OCI-LY3 (cell line): ENCODE measurements around the gene HECTD4.

Experiments
- H2AFZ ChIP-seq: fragments of 200-600, 300-600 bp; shearing (Covaris generic); 2 replicates; pipeline ENCODE4 v1.6.0; 2014; ENCODE audit warnings: antibody characterized with exemption, low read depth, low read length
- H3K27ac ChIP-seq: fragments of 200-600, 300-600 bp; sonication (generic); 2 replicates; pipeline ENCODE4 v1.5.1; 2014; ENCODE audit warnings: mild to moderate bottlenecking, low read length, moderate library complexity, mixed read lengths
- H3K27me3 ChIP-seq: fragments of 200-600, 300-600 bp; sonication (generic); 2 replicates; pipeline ENCODE4 v1.6.1; 2014; ENCODE audit warnings: low read depth, low read length, mixed read lengths
- H3K36me3 ChIP-seq: fragments of 200-600, 300-600 bp; sonication (generic); replicated peaks from 2 replicates; pipeline ENCODE3; 2014; ENCODE audit warnings: low read depth, low read length, mixed read lengths
- H3K4me1 ChIP-seq: fragments of 300-600, 200-600 bp; sonication (generic); 2 replicates; pipeline ENCODE4 v1.6.1; 2014; ENCODE audit warnings: low read length, mixed read lengths
- H3K4me2 ChIP-seq: fragments of 200-600, 300-600 bp; sonication (generic); 2 replicates; pipeline ENCODE4 v1.6.1; 2014; ENCODE audit warnings: low read length, mixed read lengths
- H3K4me3 ChIP-seq: fragments of 300-600, 200-600 bp; sonication (generic); 2 replicates; pipeline ENCODE4 v1.5.1; 2014; ENCODE audit warnings: antibody characterized with exemption, mild to moderate bottlenecking, low read length, moderate library complexity
- H3K79me2 ChIP-seq: fragments of 300-600, 200-600 bp; shearing (Covaris generic); 2 replicates; pipeline ENCODE4 v1.6.1; 2014; ENCODE audit warnings: mild to moderate bottlenecking, low read length, mixed read lengths
- H3K9ac ChIP-seq: fragments of 300-600, 200-600 bp; shearing (Covaris generic); 2 replicates; pipeline ENCODE4 v1.6.0; 2014; ENCODE audit warnings: mild to moderate bottlenecking, low read length, moderate library complexity
- H3K9me3 ChIP-seq: fragments of 200-600, 300-600 bp; shearing (Covaris generic); 2 replicates; pipeline ENCODE4 v1.6.1; 2014; ENCODE audit warnings: low read length, mixed read lengths; ENCODE audit not compliant: insufficient read depth
- H4K20me1 ChIP-seq: fragments of 200-600, 300-600 bp; sonication (generic); 2 replicates; pipeline ENCODE4 v1.6.1; 2016; ENCODE audit warnings: low read length, mixed read lengths; ENCODE audit not compliant: insufficient read depth
- EZH2phosphoT487 ChIP-seq: fragments of 200-600 bp; shearing (Covaris generic); IDR thresholded peaks from 2 replicates; pipeline ENCODE4 v1.6.1; 2018; ENCODE audit warnings: antibody characterized with exemption, mixed run types, low read depth
- TF ChIP-seq, protein P1 (sequence below): fragments of 200-600, 300-600 bp; sonication (generic); IDR thresholded peaks from 2 replicates; pipeline ENCODE4 v1.5.1; 2014; ENCODE audit warnings: antibody characterized with exemption, low read length, low read depth

Gene HECTD4

DNA sequence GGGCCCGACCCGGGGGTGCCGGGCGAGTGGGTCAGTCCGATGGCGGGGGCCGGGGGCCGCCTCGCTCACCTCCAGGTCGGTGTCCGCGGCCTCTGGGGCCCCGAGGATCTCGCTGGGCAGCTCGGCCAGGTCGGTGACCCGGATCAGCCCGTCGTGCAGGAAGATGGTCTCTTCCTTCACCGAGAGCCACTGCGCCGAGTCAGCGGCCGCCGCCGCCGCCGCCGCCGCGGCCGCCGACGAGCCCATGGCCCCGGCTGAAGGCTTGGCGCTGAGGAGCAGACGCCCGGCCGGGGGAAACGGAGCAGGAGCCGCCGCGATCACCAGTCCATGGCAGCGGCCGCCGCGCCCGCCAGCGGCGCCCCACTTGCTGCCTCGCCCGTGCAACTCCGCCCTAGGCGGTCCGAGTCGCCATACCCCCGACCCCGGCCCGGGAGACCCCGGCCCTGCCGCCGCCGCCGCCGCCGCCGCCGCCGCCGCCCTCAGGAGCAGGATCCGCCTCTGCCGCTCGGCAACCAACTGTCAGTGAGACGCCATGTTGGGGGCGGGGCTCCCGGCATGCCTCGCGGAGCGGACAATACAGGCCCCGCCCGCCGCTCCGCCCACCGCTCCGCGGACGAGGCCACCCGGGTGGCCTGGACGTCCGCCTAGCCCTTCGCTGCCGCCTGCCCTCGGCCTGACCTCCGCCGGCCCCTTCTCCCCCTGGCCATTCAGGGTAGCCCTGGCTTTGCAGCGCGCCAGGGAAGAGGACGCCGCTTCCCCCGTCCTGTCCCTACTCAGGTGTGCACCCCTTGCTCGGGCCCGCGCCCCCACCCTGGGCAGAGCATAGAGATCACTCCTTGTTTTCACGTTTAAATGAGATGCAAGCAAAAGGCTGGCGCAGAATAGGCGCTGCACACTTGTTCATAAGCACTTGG lies at the start of gene HECTD4:
HECTD4 (minus strand) TSS at position 549 of the 914 bp plus-strand sequence; CDS start at position 246, 303 bp downstream.
- H3K79me2 ChIP-seq = peaks cover 38% of the 10 kb centered on the region
- no peaks in the 10 kb centered on the region for H3K9me3 ChIP-seq
- peak within 1 kb of the TSS; percentile 49 for H3K27ac ChIP-seq
- H3K4me3 ChIP-seq = peak within 1 kb of the TSS; percentile 93
- no peaks in the 10 kb centered on the region for H3K27me3 ChIP-seq
- peak within 1 kb of the TSS; percentile 85 for H3K9ac ChIP-seq
- peak within 1 kb of the TSS; percentile 96 for H2AFZ ChIP-seq
- peak within 1 kb of the TSS; percentile 89 for H3K4me2 ChIP-seq
- no peaks in the 10 kb centered on the region for H3K36me3 ChIP-seq
- peaks cover 12% of the 10 kb centered on the region for H3K4me1 ChIP-seq
- peaks cover 7% of the 10 kb centered on the region; the same call in 1 of the 2 replicates for H4K20me1 ChIP-seq
- no peak for TF ChIP-seq EZH2phosphoT487
- TF ChIP-seq, protein P1, sequence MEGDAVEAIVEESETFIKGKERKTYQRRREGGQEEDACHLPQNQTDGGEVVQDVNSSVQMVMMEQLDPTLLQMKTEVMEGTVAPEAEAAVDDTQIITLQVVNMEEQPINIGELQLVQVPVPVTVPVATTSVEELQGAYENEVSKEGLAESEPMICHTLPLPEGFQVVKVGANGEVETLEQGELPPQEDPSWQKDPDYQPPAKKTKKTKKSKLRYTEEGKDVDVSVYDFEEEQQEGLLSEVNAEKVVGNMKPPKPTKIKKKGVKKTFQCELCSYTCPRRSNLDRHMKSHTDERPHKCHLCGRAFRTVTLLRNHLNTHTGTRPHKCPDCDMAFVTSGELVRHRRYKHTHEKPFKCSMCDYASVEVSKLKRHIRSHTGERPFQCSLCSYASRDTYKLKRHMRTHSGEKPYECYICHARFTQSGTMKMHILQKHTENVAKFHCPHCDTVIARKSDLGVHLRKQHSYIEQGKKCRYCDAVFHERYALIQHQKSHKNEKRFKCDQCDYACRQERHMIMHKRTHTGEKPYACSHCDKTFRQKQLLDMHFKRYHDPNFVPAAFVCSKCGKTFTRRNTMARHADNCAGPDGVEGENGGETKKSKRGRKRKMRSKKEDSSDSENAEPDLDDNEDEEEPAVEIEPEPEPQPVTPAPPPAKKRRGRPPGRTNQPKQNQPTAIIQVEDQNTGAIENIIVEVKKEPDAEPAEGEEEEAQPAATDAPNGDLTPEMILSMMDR = no peak

GRCh38 chr12:112431965-112432364 lies 49.7 kb upstream of the HECTD4 start:
- H2AFZ ChIP-seq = no peak overlapping the region
- no peak overlapping the region for H3K4me3 ChIP-seq
- peaks cover 8% of the 10 kb centered on the region for H3K36me3 ChIP-seq
- no peaks in the 10 kb centered on the region for H3K4me1 ChIP-seq
- H3K27ac ChIP-seq = no peak overlapping the region
- H3K27me3 ChIP-seq = no peaks in the 10 kb centered on the region
- H3K4me2 ChIP-seq = no peak overlapping the region
- H3K79me2 ChIP-seq = peaks cover 84% of the 10 kb centered on the region
- no peak for TF ChIP-seq EZH2phosphoT487
- TF ChIP-seq, protein P1 = no peak
- H3K9ac ChIP-seq = no peak overlapping the region
- H3K9me3 ChIP-seq = no peaks in the 10 kb centered on the region
- H4K20me1 ChIP-seq = peaks cover 23% of the 10 kb centered on the region

DNA sequence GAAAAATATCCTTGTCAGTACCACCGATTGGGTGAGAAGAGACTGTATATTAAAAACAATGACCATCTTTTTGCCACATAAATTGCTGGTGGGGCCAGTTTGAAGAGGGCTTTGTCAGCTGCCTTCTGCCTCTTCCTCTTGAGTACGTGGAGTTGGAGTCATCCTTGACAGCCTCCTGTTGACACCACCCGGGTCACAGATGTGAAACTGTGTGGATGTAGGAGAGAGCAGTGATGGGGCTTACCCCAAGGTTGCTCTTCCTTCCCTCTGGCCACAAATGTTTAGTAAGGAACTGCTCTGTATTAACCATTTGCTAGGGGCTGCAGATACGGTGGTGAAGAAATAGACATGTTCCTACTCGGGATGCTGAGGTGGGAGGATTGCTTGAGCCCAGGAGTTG lies 48.7 kb upstream of the HECTD4 start:
- no peaks in the 10 kb centered on the region for H3K27me3 ChIP-seq
- no peak overlapping the region for H2AFZ ChIP-seq
- no peak overlapping the region for H3K27ac ChIP-seq
- no peak overlapping the region for H3K4me2 ChIP-seq
- no peak overlapping the region for H3K4me3 ChIP-seq
- TF ChIP-seq EZH2phosphoT487 = no peak
- TF ChIP-seq, protein P1 = no peak
- peaks cover 86% of the 10 kb centered on the region for H3K79me2 ChIP-seq
- H3K4me1 ChIP-seq = no peaks in the 10 kb centered on the region
- H3K9me3 ChIP-seq = no peaks in the 10 kb centered on the region
- H4K20me1 ChIP-seq = peaks cover 18% of the 10 kb centered on the region
- H3K9ac ChIP-seq = no peak overlapping the region
- H3K36me3 ChIP-seq = peaks cover 11% of the 10 kb centered on the region

DNA sequence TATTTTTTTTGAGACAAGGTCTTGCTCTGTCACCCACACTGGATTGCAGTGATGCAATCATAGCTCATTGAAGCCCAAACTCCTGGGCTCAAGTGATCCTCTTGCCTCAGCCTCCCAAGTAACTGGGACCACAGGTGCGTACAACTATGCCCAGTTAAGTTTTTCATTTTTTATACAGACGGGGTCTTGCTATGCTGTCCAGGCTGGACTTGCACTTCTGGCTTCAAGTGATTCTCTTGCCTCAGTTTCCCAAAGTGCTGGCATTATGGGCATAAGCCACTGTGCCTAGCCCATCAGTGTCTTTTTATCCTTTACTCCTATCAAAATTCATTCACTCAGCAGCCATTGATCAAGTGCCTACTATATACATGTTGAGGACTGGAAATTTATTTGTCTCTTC lies 45.5 kb upstream of the HECTD4 start:
- H3K36me3 ChIP-seq = peaks cover 16% of the 10 kb centered on the region
- H3K4me1 ChIP-seq = no peaks in the 10 kb centered on the region
- peaks cover 30% of the 10 kb centered on the region for H4K20me1 ChIP-seq
- TF ChIP-seq, protein P1 = no peak
- TF ChIP-seq EZH2phosphoT487 = no peak
- H3K4me3 ChIP-seq = no peak overlapping the region
- no peaks in the 10 kb centered on the region for H3K9me3 ChIP-seq
- H3K79me2 ChIP-seq = peaks cover 95% of the 10 kb centered on the region
- H3K9ac ChIP-seq = no peak overlapping the region
- no peak overlapping the region for H2AFZ ChIP-seq
- no peak overlapping the region for H3K27ac ChIP-seq
- H3K27me3 ChIP-seq = no peaks in the 10 kb centered on the region
- no peak overlapping the region for H3K4me2 ChIP-seq
